Measurements from ENCODE around the gene SSBP3. TPM values are rescaled to one million over a fixed set of nuclear protein-coding genes. Genes with fewer than 3 reads are reported as not detected.
A peak's percentile ranks its signal among the peaks of the same experiment; 100 is the strongest.

Gene SSBP3
- total RNA-seq, 4 donors from 2014 or later, result 15.4 to 23.0 (median 18.2) TPM

DNA sequence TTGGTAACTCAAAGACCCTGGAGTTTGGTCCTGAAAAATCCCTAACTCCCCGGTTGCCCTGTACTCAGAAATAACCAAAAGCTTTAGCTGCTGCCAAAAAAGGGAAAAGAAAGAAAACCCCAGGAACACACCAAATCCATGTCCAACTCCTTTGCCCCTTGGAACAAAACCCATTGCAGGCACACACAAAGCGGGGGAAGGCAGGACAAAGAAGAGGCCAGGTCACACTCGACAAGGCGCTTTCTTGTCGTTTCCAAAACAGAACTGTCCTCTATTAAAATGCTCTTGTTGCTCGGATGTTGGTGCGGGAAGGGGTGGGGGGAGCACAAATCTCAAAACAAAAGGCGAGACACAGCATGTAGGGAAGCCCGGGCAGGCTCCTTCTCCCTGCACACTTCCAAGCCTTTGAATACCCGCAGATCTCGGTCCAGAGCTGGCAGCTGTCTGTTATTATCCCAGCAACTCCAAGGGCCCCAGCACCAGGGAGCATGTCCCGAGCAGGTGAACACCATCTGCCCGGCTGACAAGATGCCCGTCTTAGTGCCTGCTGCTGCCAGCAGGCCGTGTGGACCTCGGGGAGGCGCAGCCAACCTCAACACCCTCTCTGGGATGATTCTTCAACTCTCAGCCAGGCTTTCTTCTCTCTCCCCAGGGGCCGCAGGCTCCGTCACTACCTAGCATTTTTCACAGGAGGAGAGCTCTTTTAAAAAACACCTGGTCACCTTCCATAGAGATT lies 96.4 kb downstream of the SSBP3 start:
- Histone ChIP-seq H3K27me3 (no peaks in the 10 kb centered on the region), H3K36me3 (no peaks in the 10 kb centered on the region), H3K27ac (no peak overlapping the region), H3K4me1 (peaks cover 28 to 32% of the 10 kb centered on the region in 2 donors), H3K4me3 (replicated peaks in 1 of 3) (no peak overlapping the region), H3K9me3 (no peaks in the 10 kb centered on the region)
- intact Hi-C loops (cut with DNase I), result no loop called here
- TF ChIP-seq, protein P1, sequence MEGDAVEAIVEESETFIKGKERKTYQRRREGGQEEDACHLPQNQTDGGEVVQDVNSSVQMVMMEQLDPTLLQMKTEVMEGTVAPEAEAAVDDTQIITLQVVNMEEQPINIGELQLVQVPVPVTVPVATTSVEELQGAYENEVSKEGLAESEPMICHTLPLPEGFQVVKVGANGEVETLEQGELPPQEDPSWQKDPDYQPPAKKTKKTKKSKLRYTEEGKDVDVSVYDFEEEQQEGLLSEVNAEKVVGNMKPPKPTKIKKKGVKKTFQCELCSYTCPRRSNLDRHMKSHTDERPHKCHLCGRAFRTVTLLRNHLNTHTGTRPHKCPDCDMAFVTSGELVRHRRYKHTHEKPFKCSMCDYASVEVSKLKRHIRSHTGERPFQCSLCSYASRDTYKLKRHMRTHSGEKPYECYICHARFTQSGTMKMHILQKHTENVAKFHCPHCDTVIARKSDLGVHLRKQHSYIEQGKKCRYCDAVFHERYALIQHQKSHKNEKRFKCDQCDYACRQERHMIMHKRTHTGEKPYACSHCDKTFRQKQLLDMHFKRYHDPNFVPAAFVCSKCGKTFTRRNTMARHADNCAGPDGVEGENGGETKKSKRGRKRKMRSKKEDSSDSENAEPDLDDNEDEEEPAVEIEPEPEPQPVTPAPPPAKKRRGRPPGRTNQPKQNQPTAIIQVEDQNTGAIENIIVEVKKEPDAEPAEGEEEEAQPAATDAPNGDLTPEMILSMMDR (IDR thresholded peaks at IDR 0.05), result no peak
- TF ChIP-seq POLR2A (IDR thresholded peaks at IDR 0.05), result no peak
- 40 to 43% methylated on average over 19 of the region's 19 CpGs for WGBS, 2 donors
- peak in 1 of 2 donors; percentile 34 for DNase-seq

DNA sequence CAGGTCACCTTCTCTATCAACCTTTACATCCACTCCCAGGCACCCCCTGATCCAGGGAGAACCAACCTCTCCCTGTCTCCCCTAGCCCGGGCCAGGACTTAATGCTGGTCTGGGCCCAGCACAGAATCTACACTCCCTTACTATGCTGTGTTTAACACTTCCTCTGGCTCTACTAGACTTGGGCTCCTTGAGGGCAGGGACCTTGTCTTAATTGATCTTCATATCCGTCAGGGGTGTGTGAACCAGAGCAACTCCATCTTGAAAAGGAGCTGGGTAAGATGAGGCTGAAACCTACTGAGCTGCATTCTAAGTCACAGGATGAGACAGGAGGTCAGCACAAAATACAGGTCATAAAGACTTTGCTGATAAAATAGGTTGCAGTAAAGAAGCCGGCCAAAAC lies 98.9 kb downstream of the SSBP3 start:
- Histone ChIP-seq H3K27ac (no peak overlapping the region), H3K4me1 (peaks cover 7 to 8% of the 10 kb centered on the region in 2 donors), H3K27me3 (no peaks in the 10 kb centered on the region), H3K4me3 (replicated peaks in 1 of 3) (no peak overlapping the region), H3K9me3 (no peaks in the 10 kb centered on the region), H3K36me3 (no peaks in the 10 kb centered on the region)
- no peak for TF ChIP-seq POLR2A (IDR thresholded peaks at IDR 0.05)
- TF ChIP-seq, protein P1 (IDR thresholded peaks at IDR 0.05), result no peak
- DNase-seq, result no peak
- 98 to 100% methylated on average over 3 of the region's 3 CpGs for WGBS, 2 donors
- intact Hi-C loops (cut with DNase I), result no loop called here

DNA sequence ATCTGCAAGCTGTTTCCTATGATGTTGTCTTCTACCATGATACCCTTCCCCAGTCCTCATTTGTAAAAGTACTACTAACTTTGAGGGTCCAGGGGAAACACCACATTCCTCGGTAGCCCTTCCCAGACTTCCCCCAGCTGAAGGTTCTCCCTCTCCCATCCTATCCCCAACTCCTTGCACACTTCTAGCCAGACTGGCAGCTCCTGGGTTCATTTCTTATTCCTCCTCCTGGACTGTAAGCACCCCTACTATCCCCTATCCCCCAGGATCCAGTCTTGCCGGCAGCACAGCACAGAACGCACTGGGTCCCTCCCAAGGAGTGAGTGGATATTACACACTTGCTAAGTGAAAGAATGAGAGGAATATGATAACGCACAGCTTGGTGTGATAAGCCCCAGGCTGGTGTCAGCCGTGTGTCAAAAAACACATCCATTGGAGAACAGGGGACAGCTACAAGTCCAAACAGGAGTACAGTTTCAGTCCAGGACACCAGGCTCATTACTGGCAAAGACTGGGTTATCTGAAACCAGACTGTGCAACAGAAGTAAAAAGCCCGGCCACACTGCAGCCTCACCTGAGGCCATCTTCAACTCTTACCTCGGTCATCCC lies 100.2 kb downstream of the SSBP3 start:
- H3K36me3 ChIP-seq, result no peaks in the 10 kb centered on the region
- TF ChIP-seq, protein P1 (IDR thresholded peaks at IDR 0.05), result no peak
- no peak for TF ChIP-seq POLR2A (IDR thresholded peaks at IDR 0.05)
- WGBS, 2 donors, result 86 to 95% methylated on average over 7 of the region's 7 CpGs
- DNase-seq, result no peak
- no peaks in the 10 kb centered on the region for H3K9me3 ChIP-seq
- H3K4me3 ChIP-seq (replicated peaks in 1 of 3), result no peak overlapping the region
- H3K27ac ChIP-seq, result no peak overlapping the region
- H3K4me1 ChIP-seq, result peaks cover 8 to 12% of the 10 kb centered on the region in 2 donors
- intact Hi-C loops (cut with DNase I), result no loop called here
- H3K27me3 ChIP-seq, result no peaks in the 10 kb centered on the region

DNA sequence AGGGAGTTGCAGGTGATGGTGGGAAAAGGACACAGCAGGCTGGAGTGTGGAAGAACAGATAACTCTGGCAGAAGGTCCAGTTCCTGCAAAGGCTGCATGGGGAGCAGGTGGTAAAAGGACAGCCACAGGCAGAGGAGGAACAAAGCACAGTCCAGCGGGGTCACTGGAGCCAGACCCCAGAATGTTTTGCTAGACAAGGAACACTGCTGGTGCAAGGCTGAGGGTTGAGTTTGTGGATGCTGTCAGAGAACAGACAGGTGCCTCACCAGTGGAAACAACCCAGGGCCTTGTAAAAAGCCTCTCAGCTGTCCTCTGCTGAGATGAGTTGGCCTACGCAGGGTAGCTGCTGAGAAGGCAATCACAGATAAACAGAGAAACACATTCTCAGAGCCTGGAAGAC lies 101.7 kb downstream of the SSBP3 start:
- 79 to 88% methylated on average over 2 of the region's 2 CpGs for WGBS, 2 donors
- H3K36me3 ChIP-seq, result no peaks in the 10 kb centered on the region
- no peak overlapping the region for H3K27ac ChIP-seq
- no peak for DNase-seq
- H3K4me3 ChIP-seq (replicated peaks in 1 of 3), result no peak overlapping the region
- peaks cover 3 to 13% of the 10 kb centered on the region in 2 donors for H3K4me1 ChIP-seq
- no peak for TF ChIP-seq POLR2A (IDR thresholded peaks at IDR 0.05)
- TF ChIP-seq, protein P1 (IDR thresholded peaks at IDR 0.05), result no peak
- no peaks in the 10 kb centered on the region for H3K9me3 ChIP-seq
- intact Hi-C loops (cut with DNase I), result no loop called here
- H3K27me3 ChIP-seq, result no peaks in the 10 kb centered on the region

All from thyroid gland (tissue), 4 donors.